ENCODE data around the gene ISG15.
"Not testable (repeated sequence)": the region's sequence is repeated elsewhere in the genome, so short reads cannot be mapped to it uniquely, and the experiment has no call there.

ISG15 gene

DNA sequence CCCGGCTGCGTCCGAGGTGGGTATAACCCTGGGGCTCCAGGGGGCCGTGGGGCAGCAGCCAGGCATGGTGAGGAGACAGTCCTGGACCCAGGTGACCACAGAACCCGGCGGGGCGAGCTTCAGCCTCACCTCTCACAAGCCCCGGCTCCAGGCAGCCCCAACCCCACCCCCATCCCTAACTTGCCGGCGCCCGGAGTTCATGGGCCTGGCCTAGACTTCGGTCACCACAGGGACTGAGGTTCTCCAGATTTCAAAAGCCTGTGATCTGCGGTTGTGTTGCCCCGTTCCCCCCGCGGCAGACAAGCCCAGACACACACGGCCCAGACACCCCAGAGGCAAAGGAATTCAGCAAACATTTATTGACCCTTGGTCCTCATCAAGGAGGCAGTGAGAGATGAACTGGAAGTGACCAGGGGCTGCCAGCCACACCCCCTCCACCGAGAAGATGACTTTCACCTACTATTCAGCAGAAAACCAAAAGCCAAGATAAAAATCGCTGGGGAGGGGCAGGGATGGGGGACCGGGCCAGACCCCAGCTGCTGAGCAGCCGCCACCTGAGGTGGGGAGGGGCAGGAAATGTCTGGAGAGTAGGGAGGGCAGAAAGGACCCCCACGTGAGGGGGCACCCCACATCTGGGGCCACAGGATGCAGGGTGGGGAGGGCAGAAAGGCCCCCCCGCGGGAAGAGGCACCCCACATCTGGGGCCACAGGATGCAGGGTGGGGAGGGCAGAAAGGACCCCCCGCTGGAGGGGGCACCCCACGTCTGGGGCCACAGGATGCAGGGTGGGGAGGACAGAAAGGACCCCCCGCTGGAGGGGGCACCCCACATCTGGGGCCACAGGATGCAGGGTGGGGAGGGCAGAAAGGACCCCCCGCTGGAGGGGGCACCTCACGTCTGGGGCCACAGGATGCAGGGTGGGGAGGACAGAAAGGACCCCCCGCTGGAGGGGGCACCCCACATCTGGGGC lies 17.3 kb upstream of the ISG15 start:
- DNase-seq (ENCODE audit: low spot score): no peak

DNA sequence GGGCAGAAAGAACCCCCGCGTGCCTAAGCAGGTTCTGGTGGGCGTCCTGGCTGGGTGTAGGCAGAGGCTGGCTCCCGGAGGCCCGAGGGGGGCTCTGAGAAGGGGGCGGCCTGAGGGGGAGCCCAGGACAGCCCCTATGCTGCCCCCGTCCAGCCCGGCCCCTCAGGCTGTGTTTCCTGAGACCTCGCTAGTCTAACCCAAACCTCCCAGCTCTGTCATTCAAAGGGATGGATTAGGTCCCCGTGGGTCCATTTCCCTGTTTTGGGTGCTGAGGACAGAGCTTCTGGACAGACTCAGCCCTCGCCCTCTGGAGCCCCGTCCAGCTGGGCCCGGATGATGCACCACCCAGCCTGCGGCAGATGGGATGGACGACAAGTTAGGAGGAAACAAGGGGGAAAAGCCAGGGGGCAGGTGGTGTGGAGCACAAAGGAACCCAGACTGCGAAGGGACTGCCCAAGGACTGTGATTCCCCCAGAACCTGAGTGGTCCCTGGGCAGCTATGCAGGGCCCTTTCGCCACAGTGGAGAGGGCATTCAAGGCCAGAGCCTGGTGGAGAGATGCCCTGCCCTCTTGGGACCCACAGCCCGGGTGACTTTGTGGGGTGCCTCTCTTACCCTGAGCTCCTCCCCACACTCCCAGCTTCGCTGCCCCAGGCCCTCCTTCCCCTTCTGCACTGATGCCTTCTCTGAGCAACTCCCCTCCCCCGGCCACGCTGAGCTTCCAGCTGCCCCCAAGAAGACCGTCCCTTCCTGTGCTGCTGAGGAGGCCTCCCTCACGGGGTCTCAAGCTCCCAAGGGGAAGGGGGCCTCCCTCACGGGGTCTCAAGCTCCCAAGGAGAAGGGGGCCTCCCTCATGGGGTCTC lies 16.2 kb upstream of the ISG15 start:
- no peak for DNase-seq (ENCODE audit: low spot score)

DNA sequence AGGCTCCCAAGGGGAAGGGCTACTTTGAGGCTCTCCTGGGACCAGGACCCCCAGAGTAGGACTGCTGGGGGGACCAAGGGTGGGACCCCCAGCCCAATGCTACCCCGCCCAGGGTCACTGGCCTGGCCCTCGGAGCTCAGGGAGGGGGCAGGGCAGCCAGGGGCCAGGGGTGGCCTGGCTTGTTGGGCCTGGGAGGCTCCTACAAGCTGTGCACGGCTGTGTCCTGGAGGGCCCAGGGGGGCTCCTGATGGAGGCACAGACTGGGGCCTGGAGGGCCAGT lies 15.6 kb upstream of the ISG15 start:
- no peak for DNase-seq (ENCODE audit: low spot score)

DNA sequence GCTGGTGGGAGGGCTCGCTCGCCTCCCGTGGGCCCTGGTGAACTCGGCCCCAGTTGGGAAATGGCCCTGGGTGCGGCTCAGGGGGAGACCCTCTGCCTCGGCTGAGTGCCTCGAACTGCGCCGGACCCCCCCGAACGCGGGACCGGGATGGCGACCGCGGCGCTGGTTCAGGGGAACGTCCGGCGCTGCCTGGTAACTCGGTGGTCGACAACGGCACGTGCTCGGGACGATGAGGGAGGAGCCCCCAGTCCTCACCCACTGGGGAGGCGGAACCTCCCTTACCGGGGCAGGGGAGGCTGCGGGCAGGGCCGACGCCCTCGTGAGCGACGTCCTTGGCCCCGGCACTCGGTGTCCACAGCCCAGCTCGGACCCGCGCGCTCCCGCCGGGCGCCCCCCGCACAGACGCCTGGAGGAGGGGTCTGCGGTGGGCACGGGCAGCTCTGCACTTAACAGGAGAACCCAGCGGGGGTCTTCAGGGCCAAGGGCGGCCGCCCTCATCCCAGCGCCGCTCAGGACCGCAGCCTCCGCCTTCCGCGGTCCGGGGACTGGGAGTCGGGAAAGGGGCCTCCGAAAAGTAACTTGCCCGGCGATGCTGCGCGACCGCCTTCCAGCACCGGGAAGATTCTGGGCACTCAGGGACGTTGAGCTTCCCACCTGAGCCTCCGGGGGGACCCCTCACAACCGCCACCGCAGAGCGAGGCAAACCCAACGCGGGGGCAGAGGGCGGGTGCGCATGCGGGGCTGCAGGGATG lies 15.1 kb upstream of the ISG15 start:
- no peak for DNase-seq (ENCODE audit: low spot score)

DNA sequence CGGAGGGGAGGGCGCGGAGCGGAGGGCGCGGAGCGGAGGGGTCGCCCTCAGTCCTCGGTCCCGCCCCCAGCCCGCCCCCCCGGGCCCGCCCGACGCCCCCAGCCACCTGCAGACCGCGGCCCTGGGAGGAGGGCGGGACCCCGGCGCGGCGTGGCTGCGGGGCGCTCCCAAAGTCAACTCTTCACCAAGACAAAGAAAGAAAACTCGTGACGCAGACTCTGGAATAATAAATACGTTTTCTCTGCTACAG lies 14.6 kb upstream of the ISG15 start:
- DNase-seq (ENCODE audit: low spot score): no peak

DNA sequence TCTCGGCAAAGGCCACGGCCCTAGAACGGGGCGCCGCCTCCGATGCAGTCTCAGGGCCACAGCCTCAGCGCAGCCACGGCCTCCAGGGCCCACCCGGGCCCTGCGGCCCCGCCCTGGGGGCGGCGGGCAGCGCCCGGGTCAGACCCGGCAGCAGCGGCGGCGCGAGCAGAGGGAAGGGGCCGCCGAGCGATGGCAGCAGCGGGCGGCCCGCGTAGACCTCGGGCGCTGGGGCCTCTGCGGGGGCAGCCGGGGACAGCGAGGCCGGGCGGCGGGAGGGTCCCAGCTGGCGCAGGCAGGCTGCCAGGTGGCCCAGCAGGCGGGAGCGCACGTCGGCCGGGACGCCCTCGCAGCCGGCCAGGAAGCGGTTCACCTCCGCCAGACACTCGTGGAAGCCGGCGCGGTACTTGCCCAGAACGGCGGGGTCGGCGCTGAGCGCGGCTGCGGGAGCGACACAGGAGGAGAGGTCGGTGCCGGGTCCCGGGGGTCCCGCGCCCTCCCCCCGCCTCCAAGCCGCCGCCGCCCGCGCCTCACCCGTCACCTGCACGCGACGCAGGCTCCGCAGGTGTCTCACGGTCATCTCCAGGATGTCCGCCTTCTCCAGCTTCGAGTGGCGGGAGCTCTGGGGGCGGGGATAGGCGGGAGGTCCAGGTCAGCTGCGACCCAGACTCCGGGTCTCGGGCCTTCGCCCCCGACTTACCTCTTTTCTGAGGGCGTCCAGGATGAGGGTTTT lies 14.1 kb upstream of the ISG15 start:
- DNase-seq (ENCODE audit: low spot score): no peak

DNA sequence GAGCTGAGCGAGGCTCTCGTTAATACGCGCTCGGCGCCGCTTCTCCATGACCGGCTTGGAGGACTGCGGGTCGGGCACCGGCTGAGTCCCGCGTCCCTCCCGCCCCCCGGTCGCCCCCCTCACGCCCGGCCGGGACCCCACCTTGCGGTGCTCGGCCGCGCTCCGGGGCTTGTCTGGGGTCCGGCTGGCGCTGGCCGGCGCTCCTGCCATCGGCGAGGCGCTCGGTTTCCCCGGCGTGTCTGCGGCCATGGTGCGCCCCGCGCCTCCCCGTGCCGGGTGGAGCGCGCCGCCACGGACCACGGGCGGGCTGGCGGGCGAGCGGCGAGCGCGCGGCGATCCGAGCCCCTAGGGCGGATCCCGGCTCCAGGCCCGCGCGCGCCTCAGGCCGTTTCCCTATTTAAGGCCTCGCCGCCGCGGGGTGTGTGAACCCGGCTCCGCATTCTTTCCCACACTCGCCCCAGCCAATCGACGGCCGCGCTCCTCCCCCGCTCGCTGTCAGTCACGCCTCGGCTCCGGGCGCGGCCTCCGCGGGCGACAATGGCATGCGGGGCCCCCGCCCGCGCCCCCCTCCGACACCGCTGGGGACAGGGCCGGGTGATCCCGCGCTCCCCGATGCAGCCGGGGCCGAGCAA lies 13.5 kb upstream of the ISG15 start, which contains the start of gene HES4:
TSS of gene HES4 (minus strand) at position 373 of the 632 bp plus-strand sequence. CDS start at position 249, 124 bp downstream.
- no peak for DNase-seq (ENCODE audit: low spot score)

DNA sequence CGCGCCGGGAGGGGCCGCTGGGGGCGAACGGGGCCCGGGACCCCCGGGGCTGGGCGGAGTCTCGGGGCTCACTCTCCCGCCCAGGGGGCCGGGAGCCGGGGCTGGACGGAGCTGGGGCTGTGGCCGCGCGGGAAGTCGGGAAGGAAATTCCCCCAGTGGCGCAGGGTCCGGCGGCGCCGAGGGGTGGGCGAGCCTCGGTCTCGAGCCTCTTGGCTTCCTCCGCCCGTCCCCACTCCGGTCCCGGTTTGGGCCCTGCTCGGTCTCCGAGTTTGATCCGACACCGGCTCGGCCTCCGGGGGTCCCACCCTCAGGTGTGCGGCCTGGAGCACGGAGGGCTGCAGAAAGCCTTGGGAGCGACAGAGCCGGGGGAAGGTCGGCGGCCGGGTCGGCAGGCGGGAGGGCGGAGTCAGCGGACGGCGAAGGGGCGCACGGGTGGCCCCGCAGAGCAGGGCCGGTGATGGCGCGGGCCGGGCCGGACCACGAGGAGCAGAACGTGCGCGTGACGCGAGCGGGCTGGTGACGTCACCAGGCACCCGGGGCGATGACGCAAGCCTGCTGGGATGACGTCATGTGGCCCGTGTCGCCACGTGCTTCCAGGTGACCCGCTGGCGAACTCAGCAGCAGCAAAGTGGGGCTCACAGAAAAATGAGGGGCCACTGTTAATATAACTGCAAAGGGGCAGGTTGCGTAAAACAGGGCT lies 12.8 kb upstream of the ISG15 start:
- DNase-seq (ENCODE audit: low spot score): no peak

DNA sequence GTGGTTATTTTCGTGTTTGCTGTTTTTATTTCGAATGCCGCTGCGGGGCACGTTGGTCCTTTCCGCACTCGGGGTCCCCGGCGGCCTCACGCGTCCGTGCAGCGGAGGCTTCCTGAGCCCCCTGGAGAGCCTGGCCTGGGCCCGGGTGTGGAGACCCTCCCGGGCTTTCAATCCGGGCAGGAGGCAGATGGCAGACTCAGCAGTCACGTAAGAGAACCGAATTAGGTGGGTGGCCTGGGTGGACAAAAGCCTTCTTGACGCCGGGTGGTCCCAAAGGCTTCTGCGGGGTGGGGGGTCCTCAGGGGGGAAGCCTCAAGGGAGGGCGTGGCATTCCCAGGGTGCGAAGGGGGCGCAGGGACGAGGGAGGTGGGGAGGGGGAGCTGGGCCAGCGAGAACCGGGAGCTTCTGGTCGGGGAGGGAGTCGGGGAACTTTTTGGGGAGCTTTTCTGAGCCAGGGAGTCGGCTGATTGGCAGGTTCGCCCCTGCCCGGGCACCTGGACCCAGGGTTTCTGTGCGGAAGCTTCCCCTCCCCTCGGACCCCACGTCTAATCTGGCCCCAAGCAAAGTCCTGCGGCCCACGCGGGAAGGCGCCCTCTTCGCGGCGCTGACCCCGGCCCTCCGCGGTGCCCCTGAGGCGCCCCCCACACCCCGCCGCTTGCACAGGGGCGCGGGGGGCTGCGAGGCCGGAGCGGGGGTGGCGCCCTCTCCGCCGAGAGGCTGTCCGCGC lies 12.1 kb upstream of the ISG15 start:
- DNase-seq (ENCODE audit: low spot score): no peak

DNA sequence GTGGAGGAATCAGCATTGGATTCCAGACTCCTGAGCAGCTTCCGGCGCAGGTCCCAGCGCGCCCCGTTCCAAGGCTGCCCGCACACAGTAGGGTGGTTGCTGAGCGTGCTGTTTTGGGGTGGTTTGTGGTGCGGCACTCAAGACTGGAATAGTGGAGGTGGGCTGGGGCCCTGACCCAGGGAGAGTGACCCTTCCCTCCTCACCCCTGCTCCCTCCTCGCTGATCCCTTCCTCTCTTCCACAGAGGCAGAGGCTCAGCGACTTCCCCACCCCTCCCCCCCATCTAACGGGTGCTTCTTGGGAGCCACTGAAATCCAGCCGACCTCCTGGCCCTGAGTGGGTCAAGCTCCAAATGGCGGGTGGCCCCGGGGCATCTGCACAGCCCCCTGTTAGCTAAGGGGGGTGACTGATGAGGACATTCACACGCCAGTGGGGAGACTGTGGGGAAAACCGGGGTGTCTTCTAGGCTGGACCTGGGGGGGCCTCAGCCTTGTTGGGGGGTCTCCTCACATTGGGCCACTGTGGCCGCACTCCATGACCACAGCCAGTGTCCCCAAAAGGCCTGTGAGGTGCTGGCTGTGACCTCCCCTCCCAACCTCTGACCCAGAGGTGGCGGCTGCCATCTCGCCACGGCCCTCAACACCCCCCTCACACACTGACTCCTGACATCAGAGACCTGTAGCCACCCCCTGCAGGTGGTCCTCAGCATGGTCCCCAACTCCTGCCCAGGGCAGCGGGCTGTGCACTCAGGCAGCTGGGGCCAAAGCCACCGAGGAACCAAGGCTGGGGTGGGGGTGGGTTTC lies 9.5 kb upstream of the ISG15 start:
- DNase-seq (ENCODE audit: low spot score): no peak

DNA sequence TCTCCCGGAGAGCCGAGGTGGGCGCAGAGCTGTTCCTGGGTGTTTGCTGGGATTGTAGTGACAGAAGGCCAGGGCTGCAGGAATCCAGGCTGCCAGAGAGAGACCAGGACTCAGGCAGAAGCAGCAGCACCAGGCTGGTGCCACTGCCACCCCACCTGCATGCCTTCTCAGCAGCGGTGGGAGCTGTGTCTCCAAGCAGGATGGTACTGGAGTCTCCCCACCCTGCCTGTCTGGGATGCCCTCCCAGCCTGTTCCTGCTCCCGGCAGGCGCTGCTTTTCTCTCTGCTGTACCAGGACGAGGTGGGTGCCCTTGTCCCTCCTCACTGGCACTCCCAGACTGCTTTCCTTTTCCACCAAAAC lies 8.9 kb upstream of the ISG15 start:
- no peak for DNase-seq (ENCODE audit: low spot score)

DNA sequence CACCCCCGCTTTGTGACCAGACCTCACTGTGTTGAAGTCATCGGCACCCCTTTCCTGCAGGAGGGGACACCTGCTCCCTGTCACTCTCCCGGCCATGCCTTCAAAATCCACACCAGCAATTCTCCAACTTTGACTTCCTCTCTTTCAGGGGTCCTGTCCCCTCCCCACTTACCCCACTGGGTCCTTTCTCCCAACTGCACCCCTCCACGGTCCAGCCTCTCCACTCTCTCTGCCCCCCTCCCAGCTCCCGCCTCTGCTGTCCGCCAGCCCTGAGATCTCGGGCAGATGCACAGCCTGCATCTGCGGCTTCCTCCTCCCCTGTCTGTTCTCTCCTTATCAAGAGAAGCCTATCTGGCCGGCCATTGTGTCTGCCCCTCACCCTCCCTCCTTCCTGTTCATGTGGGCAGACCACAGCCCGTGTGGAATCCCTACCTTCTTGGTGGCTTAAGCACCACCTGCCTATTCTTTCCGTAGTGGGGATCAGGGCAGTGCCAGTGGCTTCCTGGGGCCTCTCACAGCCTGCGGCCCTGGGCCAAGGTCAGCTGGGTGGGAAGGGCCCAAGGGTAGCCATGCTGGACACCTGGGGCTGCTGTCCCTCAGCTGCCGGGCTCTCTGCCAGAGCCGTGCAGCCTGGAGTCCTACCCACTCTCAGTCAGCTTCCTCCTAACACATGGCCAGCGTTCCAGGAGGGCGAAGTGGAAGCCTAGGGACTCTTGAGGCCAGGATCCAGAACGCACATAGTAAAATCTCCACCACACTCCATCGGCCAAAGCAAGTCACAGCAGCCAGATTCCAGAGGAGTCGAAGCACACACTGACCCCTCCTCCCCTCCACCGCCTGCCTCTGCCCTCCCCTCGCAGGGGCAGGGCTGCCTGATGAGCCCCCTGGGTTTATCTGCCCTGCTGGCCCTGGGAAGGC lies 8.3 kb upstream of the ISG15 start:
- DNase-seq (ENCODE audit: low spot score): no peak

DNA sequence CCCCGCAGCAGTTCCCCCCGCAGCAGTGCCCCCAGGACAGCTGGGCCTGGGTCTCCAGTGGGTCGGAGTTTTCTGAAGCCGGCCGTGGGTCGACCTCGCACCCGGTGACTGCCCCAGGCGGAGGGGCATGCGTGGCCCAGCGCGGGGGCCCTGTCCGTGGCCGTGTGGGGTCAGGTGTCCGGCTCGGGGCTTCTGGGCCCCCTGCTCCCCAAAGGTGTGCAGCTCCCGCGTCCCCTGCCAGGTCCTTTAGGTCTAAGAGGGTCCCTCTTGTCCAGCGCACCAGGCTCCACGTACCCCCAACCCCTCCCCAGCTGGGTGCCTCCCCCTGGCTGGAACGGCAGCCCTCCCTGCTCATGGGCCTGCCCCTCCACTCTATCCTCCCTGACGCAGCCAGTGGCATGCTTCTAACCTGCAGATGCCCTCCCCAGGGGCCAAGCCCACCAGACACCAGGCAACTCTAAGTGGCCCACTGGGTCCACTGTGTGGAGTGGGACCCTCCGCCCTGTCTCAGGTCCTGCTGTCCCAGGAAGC lies 7.5 kb upstream of the ISG15 start:
- no peak for DNase-seq (ENCODE audit: low spot score)

DNA sequence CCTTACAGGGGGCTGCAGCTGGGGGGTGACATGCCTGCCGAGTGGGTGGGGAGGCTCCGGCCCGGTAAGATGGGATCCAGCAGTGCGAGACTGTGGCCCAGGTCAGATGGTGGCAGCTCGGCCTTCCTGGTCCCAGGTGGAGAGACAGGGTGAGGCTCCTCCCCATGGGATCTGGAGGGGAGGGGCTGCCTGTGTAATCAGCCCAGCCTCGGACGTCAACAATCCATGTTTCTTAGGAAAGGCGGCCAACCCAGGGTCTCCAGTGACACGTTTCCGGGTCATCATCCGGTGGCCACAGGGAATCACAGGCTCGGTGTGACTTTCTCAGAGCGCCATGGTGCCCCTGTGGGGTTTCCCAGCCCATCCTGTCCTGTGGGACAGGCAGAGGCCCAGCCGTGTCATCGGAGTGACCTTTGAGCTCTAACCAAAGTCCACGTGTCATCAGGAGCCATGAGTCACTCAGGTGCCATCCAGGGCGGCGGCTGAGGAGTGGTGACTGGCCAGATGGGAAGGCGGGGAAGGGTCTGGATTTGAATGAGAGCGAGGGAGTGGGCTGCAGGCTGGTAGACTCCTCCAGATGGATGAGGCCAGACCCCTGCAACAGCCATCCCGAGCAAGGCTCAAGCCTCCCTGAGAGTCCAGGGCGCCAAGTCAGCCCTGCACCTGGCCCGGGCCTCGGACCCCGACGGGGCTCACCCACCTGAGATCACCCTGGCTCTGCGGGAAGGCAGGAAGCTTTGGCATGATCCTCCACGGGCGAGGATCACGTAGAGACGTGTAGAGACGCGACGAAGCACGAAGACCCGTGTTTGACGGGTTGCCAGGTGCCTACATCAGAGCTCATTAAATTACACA lies 6.8 kb upstream of the ISG15 start:
- no peak for DNase-seq (ENCODE audit: low spot score)

DNA sequence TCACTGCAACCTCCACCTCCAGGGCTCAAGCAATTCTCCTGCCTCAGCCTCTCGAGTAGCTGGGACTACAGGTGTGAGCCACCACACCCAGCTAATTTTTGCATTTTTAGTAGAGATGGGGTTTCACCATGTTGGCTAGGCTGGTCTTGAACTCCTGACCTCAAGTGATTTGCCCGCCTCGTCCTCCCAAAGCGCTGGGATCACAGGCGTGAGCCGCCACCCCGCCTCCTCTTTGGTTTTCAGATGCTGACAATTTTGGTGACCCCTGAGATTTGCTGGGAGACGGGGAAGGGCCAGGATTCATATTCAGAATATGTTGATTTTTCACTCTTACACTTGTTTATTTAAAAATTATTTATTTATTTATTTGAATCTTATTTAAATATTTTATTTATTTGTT lies 3.2 kb upstream of the ISG15 start:
- DNase-seq (ENCODE audit: low spot score): not testable (repeated sequence)

DNA sequence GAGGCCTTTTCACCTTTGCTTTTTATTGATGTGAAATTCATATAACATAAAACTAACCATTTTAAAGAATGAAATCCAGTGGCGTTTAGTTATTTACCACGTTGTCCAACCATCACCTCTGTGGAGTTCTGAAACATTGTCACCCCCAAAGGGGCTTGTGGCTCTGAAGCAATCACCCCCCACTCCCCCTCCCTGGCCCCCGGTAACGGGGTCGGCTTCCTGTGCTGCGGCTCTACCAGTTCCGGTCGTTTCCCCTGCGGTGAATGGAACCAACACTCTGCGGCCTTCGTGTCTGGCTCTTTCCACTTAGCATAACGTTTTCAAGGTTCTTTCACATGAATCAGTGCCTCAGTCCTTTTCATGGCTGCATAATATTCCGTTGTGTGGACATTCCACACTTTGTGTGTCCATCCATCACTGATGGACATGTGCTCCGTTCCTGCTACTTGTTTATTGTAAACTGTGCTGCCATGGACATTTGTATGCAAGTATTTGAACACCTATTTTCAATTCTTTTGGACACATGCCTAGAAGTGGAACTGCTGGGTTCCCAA lies 1.8 kb upstream of the ISG15 start:
- no peak for DNase-seq (ENCODE audit: low spot score)

DNA sequence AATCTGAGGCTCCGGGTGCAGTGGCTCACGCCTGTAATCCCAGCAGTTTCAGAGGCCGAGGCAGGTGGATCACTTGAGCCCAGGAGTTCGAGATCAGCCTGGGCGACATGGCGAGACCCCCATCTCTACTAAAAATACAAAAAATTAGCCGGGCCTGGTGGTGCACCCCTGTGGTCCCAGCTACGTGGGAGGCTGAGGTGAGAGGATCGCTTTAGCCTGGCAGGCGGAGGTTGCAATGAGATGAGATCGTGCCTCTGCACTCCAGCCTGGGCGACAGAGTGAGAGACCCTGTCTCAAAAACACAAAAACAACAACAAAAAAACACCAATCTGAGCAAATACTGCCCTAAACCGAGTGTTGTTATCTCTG lies 577 bp upstream of the ISG15 start:
- DNase-seq (ENCODE audit: low spot score): not testable (repeated sequence)

Measured in NAMALWA (cell line).